IPS-NIHi7 (cell line): Measurements from ENCODE around the gene POMP.
"Not testable (repeated sequence)": the region's sequence is repeated elsewhere in the genome, so short reads cannot be mapped to it uniquely, and the experiment has no call there.

Experiments
- DNase-seq: peaks from one replicate; pipeline ENCODE4 v3.0.0; 2012; ENCODE audit warnings: mixed read lengths; ENCODE audit errors: extremely low spot score

POMP gene

DNA sequence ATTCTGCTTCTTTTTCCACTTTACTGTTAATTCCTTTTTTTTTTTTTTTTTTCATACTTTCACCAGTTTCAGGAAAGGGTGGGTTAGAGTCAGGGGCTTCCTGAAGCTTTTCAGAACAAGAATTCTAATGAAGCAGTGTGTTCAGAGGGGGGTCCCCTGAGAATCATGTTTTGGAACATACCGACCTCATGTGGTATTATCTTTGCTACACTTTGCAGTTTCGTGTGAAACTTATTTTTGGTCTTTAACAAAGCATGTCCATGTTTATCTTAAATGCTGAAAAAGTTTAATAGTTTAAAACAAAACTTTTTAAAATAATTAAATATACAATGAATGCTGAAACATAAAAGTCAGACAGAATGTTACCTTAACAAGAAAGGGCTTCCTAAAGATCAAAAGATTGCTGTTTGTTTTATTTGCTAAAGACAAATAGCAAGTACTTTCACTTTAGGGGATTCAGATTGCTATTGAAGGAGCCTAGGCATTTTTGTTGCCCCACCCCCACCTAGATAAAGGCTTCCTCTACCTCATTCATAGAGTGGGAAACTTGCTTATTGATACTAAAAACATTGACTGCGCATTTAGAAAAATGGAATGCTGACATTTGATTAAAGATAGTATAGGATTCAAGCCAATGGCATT is 21.1 kb upstream of the POMP start:
- no peak for DNase-seq

DNA sequence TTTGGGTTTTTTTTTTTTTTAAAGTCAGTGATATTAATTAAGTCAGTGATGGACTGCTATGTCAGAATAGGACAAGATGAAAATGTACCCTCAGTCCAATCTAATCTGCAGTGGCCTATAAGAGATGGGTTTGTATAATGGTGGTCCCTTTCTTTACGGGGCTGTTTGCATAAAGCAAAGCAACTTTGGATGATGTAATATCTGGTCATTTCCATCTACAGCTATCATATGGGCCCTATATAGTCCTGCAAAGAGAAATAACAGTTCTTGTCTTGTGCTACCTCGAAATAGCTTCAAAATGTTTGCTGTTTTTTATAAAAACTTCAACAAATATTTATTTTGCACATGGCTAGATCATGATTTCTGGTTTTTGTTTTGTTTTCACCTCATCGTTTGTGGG is 20.2 kb upstream of the POMP start:
- no peak for DNase-seq

DNA sequence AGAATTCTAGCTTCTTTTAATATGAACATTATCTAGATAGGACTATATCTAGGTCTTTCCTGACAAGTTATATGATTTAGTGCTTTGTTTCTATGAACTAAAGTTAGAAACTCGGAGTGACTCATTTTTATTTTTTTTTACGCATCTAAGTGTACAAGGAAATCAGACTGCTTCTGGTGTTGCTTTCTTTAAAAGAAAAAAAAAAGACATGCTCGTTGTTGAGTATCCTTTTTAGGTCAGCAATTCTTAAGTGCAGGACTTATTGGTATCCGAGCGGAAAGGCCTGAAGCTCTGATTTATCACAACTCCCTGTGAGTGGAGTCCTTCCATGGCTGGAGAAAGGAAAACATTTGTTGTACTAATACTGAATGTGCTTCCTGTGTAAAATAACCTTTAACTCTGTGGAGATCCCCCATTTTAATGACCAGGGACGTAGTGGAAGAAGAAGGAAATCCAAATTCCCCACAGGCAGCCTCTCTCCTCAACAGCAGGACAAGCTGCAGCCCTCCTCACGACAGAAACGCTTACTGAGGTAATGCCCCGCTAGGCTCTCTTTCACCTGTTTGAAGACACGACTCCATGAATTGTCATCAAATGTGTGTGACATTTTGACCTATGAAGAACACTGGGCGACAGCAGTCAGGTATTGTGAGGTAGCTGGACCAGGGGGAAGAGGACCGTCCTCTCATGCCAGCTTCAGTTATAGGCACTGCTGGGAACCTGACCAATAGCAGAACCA is 17.9 kb upstream of the POMP start:
- no peak for DNase-seq

DNA sequence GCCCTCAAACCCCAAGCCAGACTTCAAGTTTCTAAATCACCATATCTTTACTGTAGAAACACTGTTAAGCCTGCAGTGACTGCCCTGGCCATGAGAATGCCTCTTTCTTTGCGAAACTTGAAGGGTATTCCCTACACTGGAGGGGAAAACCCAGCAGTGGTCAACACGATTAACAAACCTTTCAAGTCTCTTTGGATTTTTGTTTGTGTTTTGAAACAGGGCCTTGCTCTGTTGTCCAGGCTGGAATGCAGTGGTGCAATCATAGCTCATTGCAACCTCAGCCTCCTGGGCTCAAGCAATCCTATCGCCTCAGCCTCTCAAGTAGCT is 17.4 kb upstream of the POMP start:
- no peak for DNase-seq

DNA sequence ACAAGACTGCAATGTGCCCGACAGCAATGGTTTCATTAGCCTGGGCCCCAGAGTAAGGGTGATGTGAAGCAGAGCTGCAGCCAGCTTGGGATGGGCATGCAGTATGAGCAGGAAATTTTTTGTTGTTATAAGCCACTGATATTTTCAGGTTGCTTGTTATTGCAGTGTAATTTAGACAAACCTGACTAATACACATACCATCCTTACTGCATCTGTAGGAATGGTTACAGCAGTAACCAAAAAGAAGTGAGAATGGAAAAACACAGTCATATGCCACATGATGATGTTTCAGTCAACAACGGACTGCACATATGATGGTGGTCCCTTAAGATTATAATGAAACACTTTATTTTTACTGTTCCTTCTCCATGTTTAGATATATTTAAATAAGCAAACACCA is 8.6 kb upstream of the POMP start:
- DNase-seq = no peak

DNA sequence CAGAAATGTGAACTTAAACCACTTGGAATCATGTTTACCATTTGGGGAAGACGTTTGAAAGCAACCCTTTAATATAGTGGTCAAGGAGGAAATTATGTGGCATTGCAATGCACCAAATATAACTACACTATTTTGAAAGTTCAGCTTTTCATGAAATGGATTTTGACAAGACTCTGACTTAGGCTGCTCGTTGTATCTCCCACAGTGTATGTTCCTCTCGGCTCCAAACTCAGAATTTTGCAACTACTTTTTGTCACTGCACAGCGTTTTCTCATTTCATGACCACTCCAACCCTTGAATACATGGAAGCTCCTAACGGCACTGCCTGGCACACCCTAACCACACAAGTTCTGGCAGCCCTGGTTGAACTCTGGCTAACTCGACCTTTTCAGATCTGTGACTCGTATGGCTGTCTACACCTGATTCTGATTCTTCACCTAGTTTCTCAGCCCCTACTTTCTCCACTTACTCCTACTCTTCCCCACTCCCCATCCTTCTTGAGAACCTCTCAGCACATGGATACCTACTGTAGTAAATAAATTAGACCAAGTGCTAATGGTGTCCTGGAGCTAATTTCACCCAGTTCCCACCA is 7.0 kb upstream of the POMP start:
- no peak for DNase-seq

DNA sequence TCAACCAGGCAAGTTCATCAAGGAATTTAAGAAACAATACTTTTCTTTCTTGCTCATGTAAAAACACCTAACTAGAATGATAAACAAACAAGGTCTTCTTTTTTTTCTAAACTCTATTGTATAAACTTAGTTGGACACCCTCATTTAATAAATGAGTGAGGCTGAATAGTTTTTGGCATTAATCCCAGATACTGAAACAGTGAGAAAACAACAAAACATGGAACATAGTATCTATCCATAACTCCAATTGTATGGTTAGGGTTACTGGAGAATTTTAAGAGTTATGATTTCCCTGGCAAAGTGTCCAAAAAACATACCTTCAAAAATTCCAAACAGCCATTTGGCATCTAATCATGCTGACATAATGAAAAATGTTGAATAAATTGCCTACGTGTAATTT is 5.8 kb upstream of the POMP start:
- no peak for DNase-seq

DNA sequence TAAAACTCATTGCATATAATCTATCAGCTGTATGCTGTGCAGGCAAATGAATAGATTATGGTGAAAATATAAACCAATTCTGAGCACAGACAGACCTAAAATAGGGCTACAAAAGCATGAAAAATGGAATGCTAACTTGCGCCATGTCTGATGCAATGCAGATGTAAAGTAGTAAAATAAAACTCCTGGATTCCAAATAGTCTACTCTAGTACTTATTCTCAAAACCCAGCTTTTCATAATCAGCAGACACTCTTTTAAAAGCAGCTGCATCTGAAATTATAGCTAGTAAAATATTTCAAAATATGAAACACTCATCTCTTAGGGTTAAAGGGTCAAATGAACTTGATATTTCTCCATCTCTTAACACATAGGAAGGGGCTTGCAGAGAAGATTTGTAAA is 4.7 kb upstream of the POMP start:
- no peak for DNase-seq

DNA sequence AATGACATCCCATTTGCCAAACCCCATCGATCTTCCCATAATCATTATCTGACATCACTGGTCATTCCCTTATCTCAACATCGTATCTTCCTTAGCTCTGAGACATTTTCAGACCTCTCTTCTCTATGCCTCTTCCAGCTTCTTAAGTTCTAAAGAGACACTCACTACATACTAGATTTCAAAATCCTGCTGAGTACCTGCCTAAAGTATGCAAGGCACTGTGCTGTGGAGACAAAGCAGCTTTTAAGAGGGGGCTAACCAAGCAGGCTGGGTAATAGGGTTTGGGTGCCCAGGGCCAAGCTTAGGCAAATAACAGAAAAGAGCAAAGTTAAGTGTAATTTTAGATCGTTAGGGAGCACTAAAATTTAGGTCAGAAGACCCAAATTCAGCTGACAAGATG is 3.4 kb upstream of the POMP start:
- no peak for DNase-seq

DNA sequence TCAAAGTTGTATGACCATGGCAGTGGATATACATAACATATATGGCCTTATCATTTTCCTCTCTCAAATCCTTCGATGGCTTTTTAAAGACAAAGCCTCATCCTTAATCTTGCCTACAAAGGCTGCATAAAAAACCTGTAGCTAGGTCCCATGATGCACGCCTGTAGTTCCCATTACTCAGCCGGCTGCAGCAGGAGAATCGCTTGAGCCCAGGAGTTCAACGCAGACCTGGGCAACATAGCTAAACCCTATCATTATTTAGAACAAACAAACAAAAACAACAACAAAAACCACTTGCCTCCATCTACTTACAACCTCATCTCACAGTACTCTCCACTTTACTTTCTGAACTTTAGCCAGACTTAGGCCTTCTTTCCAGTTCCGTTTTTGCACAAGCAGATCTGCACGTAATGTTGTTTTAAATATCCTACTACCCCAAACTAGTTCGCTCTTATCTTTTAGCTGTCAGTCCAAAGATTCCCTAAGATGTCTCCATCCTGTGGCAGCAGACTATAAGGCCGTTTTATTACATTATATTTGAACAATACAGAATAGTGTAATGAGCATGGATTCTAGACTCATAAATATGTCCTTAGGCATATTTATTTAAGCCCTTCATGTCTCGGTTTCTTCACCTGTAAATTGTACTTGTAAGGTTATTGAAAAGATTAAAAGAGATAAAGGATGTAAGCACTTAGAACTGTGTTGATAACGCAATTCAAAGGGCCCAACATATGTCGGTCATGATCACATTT is 969 bp upstream of the POMP start:
- no peak for DNase-seq

DNA sequence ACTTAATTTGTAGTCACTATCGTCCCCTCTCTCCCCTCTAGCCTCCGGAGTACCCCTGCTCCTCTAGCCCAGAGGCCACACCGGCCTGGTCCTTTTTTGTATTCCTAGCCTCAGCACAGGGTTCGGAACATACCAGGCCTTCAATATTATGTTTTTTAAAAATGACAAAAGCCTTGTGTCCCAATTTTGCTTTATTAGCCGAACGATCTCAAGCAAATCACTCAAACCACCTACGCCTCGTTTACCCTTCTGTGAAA is 463 bp upstream of the POMP start:
- DNase-seq = no peak

DNA sequence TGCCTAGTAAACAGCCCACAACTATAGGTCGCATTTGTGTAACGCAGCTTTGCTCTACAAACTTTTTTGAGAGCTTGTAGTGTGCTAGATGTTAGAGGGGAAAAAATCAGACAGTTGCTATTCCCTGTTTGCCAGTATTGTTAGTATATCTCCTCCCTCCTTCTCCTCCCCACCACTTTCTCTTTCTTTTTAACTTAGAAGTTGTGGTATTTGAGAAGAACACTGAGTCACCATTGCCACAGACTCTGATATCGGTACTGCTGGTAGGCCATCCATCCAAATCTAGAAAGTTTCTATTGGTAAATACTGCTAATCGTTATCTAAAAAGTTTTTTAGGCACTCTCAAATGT is 666 bp downstream of the POMP start:
- DNase-seq = no peak

DNA sequence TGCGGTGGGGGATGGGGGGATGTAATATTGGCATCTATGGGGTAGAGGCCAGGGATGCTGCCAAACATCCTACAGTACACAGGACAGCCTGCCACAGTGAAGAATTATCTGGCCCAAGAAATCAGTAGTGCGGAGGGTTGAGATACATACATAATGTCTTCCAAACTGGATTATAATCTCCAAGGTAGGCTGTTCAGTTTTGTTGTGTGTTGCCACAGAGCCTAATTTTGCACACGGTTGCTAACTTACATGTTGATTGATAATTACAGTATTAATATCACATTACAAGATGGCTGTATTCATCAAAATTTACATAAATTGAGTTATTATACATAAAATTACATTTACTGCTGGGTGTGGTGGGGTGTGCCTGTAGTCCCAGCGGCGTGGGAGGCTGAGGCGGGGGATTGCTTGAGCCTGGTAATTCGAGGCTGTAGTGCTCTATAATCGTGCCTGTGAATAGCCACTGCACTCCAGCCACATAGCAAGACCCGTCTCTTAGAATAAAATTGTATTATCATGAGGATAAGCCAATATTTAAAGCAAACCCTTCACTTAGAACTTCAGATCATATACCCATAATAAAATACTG is 8.1 kb downstream of the POMP start:
- no peak for DNase-seq

DNA sequence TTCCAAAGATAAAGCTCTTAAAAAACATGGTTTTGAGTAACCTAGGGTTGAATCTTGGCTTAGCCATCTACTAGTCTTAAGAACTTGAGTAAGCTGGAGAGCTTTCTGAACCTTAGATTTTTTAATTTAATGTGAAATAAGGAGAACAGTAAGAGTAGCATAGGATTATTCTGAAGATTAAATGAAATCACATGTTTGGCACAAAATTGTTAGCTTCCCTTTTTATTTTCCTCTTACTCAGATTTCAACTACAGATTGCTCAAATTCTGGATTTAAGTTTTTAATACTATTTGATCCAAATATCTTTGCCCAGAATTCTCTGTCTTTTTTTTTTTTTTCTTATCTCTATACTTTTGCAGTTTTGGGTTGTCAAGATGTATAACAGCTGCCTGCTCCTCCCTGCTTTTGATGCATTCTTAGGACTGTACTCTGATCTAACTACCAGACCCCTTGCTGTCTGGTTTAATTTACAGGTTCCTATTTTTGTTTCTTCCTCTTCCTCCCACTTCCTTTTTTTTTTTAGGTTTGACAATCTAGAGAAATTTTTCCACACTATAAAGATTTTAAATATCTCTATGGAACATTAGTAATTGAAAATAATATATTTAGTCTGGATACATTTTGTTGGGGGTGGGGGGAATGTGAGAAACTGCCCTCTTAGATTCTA is 12.3 kb downstream of the POMP start:
- no peak for DNase-seq

DNA sequence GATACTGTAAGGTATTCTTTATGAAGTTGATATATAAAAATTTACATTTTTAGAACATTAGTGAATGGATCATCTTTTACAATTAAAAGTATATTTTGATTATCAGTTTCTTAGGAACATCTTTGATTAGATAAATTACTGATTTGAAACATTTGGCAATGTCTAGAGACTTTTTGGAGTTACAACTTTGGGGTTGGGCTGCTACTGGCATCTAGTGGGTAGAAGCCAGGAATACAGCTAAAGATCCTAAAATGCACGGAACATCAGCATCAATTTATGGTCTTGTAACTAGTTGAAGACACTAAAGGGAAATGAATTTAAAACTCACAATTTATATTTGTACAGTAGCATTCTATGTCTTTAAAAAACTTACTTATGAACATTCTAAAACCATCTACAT is 19.9 kb downstream of the POMP start:
- no peak for DNase-seq

DNA sequence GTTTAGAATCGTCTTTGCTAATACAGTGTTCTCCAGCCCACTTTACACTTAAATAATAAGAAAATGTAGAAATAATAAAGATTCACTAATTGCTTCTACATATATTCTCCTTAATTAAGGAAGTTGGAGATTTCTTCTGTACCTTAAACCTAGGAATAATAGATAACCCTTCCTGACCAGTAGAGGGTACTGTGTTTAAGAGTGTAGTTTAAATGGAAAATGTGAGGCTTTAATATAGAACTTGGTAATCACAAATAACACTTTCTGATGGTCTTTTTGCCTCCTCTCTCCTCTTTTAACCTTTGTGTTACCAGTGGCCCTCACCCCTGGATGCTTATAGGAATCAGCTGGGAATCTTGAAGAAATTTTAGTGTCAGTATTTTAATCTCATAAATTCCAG is 20.7 kb downstream of the POMP start:
- DNase-seq = no peak

DNA sequence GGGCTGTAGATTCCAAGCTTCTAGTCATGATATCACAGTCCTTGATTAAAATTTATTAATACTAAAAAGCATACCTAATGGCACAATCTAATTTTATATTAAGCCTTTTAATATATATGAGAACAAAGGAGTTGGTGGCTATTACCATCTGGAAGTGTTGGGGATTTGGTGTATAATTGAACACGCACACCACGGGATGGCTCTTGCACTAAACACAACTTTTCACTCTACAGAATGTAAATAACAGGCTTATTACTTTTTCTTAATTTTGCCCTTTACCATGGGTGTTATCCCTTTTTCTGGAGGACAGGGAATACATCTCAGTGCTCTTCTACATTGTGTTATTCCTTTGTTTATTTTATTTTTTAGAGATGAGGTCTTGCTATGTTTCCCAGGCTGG is 21.6 kb downstream of the POMP start:
- no peak for DNase-seq

DNA sequence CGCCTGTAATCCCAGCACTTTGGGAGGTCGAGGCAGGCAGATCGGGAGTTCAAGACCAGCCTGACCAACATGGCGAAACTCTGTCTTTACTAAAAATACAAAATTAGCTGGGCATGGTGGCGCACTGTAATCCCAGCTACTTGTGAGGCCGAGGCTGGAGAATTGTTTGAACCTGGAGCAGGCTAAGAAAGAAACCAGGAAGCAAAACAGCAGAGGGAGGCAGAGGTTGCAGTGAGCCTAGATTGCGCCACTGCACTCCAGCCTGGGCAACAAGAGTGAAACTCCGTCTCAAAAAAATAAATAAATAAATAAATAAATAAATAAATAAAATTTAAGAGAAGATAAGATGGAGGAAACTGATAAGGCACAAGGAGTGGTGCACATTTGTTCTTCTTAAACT is 24.2 kb downstream of the POMP start:
- not testable (repeated sequence) for DNase-seq

DNA sequence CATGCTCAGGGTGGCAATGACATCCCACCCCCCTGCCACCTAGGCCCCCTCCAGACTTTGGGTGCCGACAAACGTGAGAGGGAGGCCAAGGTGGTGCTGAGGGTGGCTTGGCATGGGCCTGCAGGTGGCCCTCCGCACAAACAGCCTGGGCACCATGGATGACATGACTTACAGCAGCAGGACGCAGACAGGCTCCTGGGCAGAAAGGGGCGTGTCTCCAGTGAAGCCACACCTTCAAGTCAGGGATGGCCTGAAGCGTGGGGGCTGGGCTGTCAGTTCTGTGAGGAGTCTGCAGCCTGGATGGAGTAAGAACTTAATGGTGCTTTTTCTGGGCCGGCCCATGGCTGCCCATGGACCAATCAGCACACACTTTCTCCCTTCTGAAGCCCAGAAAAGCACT is 25.3 kb downstream of the POMP start:
- DNase-seq = peak; percentile 73

DNA sequence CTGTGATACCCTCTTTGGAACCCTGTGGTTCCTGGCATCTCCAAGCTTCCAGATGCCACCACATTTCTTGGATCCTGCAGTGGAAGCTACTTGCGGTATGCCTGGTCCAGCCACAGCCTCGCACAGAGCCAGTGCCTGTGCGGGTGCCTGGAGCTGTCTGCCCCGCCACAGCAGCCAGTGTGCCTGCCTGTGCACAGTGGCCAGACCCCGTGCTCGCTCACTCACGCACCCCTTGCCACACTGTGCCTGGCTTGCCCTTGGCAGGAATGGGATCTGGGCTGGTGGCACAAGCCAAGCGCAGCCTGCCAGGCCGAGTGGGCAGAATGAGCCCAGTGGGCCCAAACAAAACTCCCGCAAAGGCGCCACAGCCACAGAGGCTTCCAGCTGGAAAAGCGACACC is 26.2 kb downstream of the POMP start:
- DNase-seq = no peak

DNA sequence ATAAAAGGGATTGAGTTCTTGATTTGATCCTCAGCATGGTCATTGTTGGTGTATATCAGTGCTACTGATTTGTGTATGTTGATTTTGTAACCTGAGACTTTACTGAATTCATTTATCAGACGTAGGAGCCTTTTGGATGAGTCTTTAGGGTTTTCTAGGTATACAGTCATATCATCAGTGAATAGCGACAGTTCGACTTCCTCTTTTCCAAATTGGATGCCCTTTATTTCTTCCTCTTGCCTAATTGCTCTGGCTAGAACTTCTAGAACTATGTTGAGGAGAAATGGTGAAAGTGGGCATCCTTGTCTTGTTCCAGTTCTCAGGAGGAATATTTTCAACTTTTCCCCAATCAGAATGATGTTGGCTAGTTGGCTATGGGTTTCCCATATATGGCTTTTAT is 27.0 kb downstream of the POMP start:
- no peak for DNase-seq
